C4-2B (cell line): ENCODE data around the gene NECTIN4.

Experiments used
- H3K27ac ChIP-seq: fragments of 450-650 bp; 2 replicates; pipeline ENCODE4 v1.5.1; 2017
- CTCF ChIP-seq: fragments of 450-650 bp; conservative IDR thresholded peaks from 2 replicates; pipeline ENCODE4 v1.5.1; 2017; ENCODE audit warnings: mild to moderate bottlenecking
- ZFX ChIP-seq: fragments of 450-650 bp; IDR thresholded peaks from 2 replicates; pipeline ENCODE4 v1.6.1; 2017

NECTIN4 gene

GRCh38 chr1:161094481-161094880 is 5.1 kb upstream of the NECTIN4 start:
- H3K27ac ChIP-seq = no peak overlapping the region
- no peak for TF ChIP-seq CTCF
- no peak for TF ChIP-seq ZFX

- no peak overlapping the region for H3K27ac ChIP-seq
- TF ChIP-seq CTCF (no peak), ZFX (no peak)
Observed at GRCh38 chr1:161092621-161093028, 3.3 kb upstream of the NECTIN4 start.

- no peak for TF ChIP-seq ZFX
- TF ChIP-seq CTCF = no peak
- H3K27ac ChIP-seq = no peak overlapping the region
Observed at GRCh38 chr1:161091796-161092507, 2.6 kb upstream of the NECTIN4 start.

- TF ChIP-seq CTCF (no peak), ZFX (no peak)
- no peak overlapping the region for H3K27ac ChIP-seq
Observed at GRCh38 chr1:161091093-161091492, 1.7 kb upstream of the NECTIN4 start.

GRCh38 chr1:161090617-161091016 is 1.3 kb upstream of the NECTIN4 start:
- H3K27ac ChIP-seq = no peak overlapping the region
- no peak for TF ChIP-seq CTCF
- no peak for TF ChIP-seq ZFX

GRCh38 chr1:161089938-161090337 is 580 bp upstream of the NECTIN4 start:
- no peak for TF ChIP-seq ZFX
- no peak for TF ChIP-seq CTCF
- peak overlapping the region; percentile 66 for H3K27ac ChIP-seq

GRCh38 chr1:161088587-161089110 is 709 bp downstream of the NECTIN4 start:
- H3K27ac ChIP-seq = peak overlapping the region; percentile 66
- TF ChIP-seq ZFX (no peak), CTCF (no peak)
